ENCODE measurements around the gene TMEM203.

DNA sequence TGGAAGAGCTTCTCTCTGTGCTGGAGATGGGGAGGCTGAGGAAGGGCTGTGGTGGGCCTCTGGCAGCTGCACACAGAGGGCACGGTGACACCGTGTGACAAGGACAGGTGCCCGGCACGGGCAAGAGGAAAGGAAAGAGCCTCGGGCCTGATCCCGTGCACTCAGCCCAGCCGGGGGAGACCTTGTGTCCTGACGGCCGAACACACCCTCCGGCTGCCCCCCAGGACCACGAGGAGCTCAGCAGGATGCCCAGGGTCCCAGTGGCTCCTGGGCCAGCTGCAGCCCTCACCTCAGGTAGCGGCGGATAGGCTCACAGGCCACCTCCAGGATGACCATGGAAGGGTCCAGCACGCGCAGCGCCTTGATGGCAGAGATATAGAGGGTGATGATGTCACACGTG, 22.6 kb downstream of the TMEM203 start:
- TF ChIP-seq, protein P1, sequence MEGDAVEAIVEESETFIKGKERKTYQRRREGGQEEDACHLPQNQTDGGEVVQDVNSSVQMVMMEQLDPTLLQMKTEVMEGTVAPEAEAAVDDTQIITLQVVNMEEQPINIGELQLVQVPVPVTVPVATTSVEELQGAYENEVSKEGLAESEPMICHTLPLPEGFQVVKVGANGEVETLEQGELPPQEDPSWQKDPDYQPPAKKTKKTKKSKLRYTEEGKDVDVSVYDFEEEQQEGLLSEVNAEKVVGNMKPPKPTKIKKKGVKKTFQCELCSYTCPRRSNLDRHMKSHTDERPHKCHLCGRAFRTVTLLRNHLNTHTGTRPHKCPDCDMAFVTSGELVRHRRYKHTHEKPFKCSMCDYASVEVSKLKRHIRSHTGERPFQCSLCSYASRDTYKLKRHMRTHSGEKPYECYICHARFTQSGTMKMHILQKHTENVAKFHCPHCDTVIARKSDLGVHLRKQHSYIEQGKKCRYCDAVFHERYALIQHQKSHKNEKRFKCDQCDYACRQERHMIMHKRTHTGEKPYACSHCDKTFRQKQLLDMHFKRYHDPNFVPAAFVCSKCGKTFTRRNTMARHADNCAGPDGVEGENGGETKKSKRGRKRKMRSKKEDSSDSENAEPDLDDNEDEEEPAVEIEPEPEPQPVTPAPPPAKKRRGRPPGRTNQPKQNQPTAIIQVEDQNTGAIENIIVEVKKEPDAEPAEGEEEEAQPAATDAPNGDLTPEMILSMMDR (IDR thresholded peaks at IDR 0.05), result no peak
- no peak for TF ChIP-seq POLR2A (IDR thresholded peaks at IDR 0.05; ENCODE audit: low read depth)
- no peak for TF ChIP-seq POLR2AphosphoS5 (IDR thresholded peaks at IDR 0.05)

All from esophagus muscularis mucosa (tissue), 3 donors.